Tibial nerve (tissue), 4 donors: ENCODE measurements around the gene BCAS3. TPM values are rescaled to one million over a fixed set of nuclear protein-coding genes. Genes with fewer than 3 reads are reported as not detected.

ENCODE experiments used
- DNase-seq, 2 donors: peaks; one replicate each; pipeline ENCODE4 v3.0.0-alpha.2; 2019; ENCODE audit warnings: low spot score in 2 of 2
- H3K27ac ChIP-seq, 4 donors: fragments of 200-600 bp; sonication (generic) in 3 of 4; one replicate each; pipeline ENCODE4 v1.5.1; 2017 to 2019; ENCODE audit warnings: mild to moderate bottlenecking in 1 of 4
- H3K27me3 ChIP-seq, 2 donors: fragments of 200-600 bp; sonication (generic) in 1 of 2; one replicate each; pipeline versions ENCODE4 v1.5.1 to v1.6.0; 2017 to 2019
- H3K36me3 ChIP-seq, 3 donors: fragments of 200-600 bp; sonication (generic); one replicate each; pipeline ENCODE4 v1.5.1; 2018 to 2019
- H3K4me1 ChIP-seq, 4 donors: fragments of 200-600 bp; sonication (generic) in 3 of 4; one replicate each; pipeline ENCODE4 v1.5.1; 2017 to 2019
- H3K4me3 ChIP-seq, 4 donors: fragments of 200-600 bp; sonication (generic) in 3 of 4; one replicate each; pipeline ENCODE4 v1.5.1; 2017 to 2019; ENCODE audit warnings: mild to moderate bottlenecking in 1 of 4, moderate library complexity in 1 of 4
- H3K9me3 ChIP-seq, 4 donors: fragments of 200-600 bp; sonication (generic) in 3 of 4; one replicate each; pipeline ENCODE4 v1.5.1; 2017 to 2019
- EP300 ChIP-seq, 2 donors: sonication (generic); formaldehyde crosslinking; IDR thresholded peaks; one replicate each; pipeline ENCODE4 v1.6.1; 2017; ENCODE audit warnings: antibody characterized with exemption in 2 of 2, mild to moderate bottlenecking in 1 of 2
- POLR2A ChIP-seq, 2 donors: fragments of 450-650 bp; IDR thresholded peaks; one replicate each; pipeline ENCODE4 v1.6.1; 2017; ENCODE audit warnings: antibody characterized with exemption in 2 of 2, mild to moderate bottlenecking in 2 of 2, moderate library complexity in 2 of 2
- WGBS, 2 donors: methylation state at CpG; one replicate each; pipeline ENCODE4 v1.1.5; 2018; 5-methylcytosine and 5-hydroxymethylcytosine counted together
- total RNA-seq, 4 donors: library from RNA; depleted of rRNA; stranded (reverse); fragments of >200 nt; gene quantifications; one replicate each; pipeline ENCODE4 v1.1.0, GENCODE V29; 2016
- TF ChIP-seq, protein P1 (sequence below), 5 experiments: fragments of 200-600 bp in 3 of 5; fragments of 450-650 bp in 2 of 5; sonication (generic) in 3 of 5; IDR thresholded peaks; one replicate each; pipeline ENCODE4 v1.5.1; 2016 to 2019; ENCODE audit warnings: antibody characterized with exemption in 5 of 5, mild to moderate bottlenecking in 3 of 5, moderate library complexity in 2 of 5

Gene BCAS3
- total RNA-seq, 4 donors from 2014 or later = 26.4 to 48.1 (median 44.8) TPM

- 92 to 97% methylated on average over 2 of the region's 2 CpGs for WGBS, 2 donors
- Histone ChIP-seq H3K36me3 (no peaks in the 10 kb centered on the region), H3K27me3 (no peaks in the 10 kb centered on the region), H3K4me1 (peaks cover 0 to 3% (median 0%) of the 10 kb centered on the region in 4 donors), H3K9me3 (no peaks in the 10 kb centered on the region), H3K4me3 (no peak overlapping the region), H3K27ac (no peak overlapping the region)
- no peak for DNase-seq
- TF ChIP-seq, protein P1, sequence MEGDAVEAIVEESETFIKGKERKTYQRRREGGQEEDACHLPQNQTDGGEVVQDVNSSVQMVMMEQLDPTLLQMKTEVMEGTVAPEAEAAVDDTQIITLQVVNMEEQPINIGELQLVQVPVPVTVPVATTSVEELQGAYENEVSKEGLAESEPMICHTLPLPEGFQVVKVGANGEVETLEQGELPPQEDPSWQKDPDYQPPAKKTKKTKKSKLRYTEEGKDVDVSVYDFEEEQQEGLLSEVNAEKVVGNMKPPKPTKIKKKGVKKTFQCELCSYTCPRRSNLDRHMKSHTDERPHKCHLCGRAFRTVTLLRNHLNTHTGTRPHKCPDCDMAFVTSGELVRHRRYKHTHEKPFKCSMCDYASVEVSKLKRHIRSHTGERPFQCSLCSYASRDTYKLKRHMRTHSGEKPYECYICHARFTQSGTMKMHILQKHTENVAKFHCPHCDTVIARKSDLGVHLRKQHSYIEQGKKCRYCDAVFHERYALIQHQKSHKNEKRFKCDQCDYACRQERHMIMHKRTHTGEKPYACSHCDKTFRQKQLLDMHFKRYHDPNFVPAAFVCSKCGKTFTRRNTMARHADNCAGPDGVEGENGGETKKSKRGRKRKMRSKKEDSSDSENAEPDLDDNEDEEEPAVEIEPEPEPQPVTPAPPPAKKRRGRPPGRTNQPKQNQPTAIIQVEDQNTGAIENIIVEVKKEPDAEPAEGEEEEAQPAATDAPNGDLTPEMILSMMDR (IDR thresholded peaks at IDR 0.05) = no peak
- TF ChIP-seq POLR2A (IDR thresholded peaks at IDR 0.05) (no peak), EP300 (IDR thresholded peaks at IDR 0.05) (no peak)
Observed at GRCh38 chr17:60904582-60904981, 226.9 kb downstream of the BCAS3 start.

- Histone ChIP-seq H3K4me3 (no peak overlapping the region), H3K9me3 (no peaks in the 10 kb centered on the region), H3K27ac (no peak overlapping the region), H3K36me3 (no peaks in the 10 kb centered on the region), H3K27me3 (no peaks in the 10 kb centered on the region), H3K4me1 (peaks cover 0 to 3% (median 0%) of the 10 kb centered on the region in 4 donors)
- 97 to 99% methylated on average over 3 of the region's 3 CpGs for WGBS, 2 donors
- no peak for DNase-seq
- TF ChIP-seq POLR2A (IDR thresholded peaks at IDR 0.05) = no peak
- TF ChIP-seq, protein P1 (IDR thresholded peaks at IDR 0.05) = no peak
- TF ChIP-seq EP300 (IDR thresholded peaks at IDR 0.05) = no peak
Observed at GRCh38 chr17:60905709-60906108, 228.1 kb downstream of the BCAS3 start.

DNA sequence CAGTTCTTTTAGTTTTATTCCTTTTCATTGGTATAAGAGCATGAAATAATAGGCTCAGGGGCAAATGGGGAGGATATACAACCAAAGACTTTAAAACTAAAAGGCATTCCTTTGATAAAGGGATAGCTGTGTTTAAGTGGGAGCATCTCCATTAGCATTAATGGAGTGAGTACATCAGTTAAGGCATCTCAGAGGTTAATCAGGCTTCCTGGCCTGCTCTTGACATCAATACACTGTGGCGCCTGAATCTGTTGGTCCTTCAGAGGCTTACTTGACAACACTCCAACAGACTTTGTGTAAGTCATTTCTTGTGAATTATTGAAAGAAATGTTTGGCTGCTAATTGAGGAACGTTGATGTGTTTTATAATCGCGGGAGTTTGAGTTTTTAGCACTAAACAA is 230.7 kb downstream of the BCAS3 start:
- no peaks in the 10 kb centered on the region for H3K27me3 ChIP-seq

DNA sequence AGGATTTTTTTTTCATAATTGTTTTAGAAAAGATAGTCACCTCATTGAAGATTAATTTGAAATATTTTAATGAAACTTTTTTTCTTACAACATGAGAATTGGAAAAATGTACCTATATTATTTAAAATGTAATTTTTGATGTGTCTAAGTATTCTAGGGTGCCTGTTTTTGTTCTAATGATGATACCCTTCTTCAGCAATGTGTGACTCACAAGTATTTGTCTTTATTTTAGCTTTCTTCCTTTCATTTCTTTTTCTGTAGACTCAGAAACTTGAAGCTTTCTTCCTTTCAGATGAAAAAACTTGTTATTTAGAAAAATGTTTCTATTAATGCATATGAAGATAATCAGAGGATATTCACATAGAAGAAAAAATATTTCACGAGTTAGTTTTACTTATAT is 231.8 kb downstream of the BCAS3 start:
- no peak for DNase-seq
- peaks cover 0 to 5% (median 0%) of the 10 kb centered on the region in 3 donors for H3K36me3 ChIP-seq
- no peaks in the 10 kb centered on the region for H3K4me1 ChIP-seq
- no peak overlapping the region for H3K4me3 ChIP-seq
- H3K27ac ChIP-seq = no peak overlapping the region
- WGBS, 2 donors = 74 to 80% methylated on average over 1 of the region's 1 CpG
- TF ChIP-seq POLR2A (IDR thresholded peaks at IDR 0.05) (no peak), EP300 (IDR thresholded peaks at IDR 0.05) (no peak)
- TF ChIP-seq, protein P1 (IDR thresholded peaks at IDR 0.05) = no peak
- no peaks in the 10 kb centered on the region for H3K9me3 ChIP-seq
- H3K27me3 ChIP-seq = no peaks in the 10 kb centered on the region

More for the DNA sequence above, 230.7 kb downstream of the BCAS3 start:
- no peak overlapping the region for H3K4me3 ChIP-seq
- DNase-seq = no peak
- H3K4me1 ChIP-seq = peaks cover 0 to 1% (median 0%) of the 10 kb centered on the region in 4 donors
- WGBS, 2 donors = 58 to 69% methylated on average over 4 of the region's 4 CpGs
- no peaks in the 10 kb centered on the region for H3K9me3 ChIP-seq
- peaks cover 0 to 5% (median 0%) of the 10 kb centered on the region in 3 donors for H3K36me3 ChIP-seq
- no peak for TF ChIP-seq EP300 (IDR thresholded peaks at IDR 0.05)
- TF ChIP-seq POLR2A (IDR thresholded peaks at IDR 0.05) = no peak
- TF ChIP-seq, protein P1 (IDR thresholded peaks at IDR 0.05) = no peak
- H3K27ac ChIP-seq = no peak overlapping the region

- 96 to 98% methylated on average over 6 of the region's 6 CpGs for WGBS, 2 donors
- H3K9me3 ChIP-seq = peaks cover 0 to 2% (median 0%) of the 10 kb centered on the region in 4 donors
- no peaks in the 10 kb centered on the region for H3K27me3 ChIP-seq
- H3K27ac ChIP-seq = no peak overlapping the region
- DNase-seq = no peak
- peaks cover 0 to 5% (median 0%) of the 10 kb centered on the region in 3 donors for H3K36me3 ChIP-seq
- H3K4me1 ChIP-seq = no peaks in the 10 kb centered on the region
- TF ChIP-seq, protein P1 (IDR thresholded peaks at IDR 0.05) = no peak
- TF ChIP-seq POLR2A (IDR thresholded peaks at IDR 0.05) (no peak), EP300 (IDR thresholded peaks at IDR 0.05) (no peak)
- no peak overlapping the region for H3K4me3 ChIP-seq
Observed at GRCh38 chr17:60910415-60910814, 232.8 kb downstream of the BCAS3 start.
